Mononuclear cell (primary cell): ENCODE measurements around the gene ANKRD10. TPM values are rescaled to one million over a fixed set of nuclear protein-coding genes. Genes with fewer than 3 reads are reported as not detected.
A peak's percentile ranks its signal among the peaks of the same experiment; 100 is the strongest.

Experiments used
- H3K27me3 ChIP-seq: 2 replicates; pipeline ENCODE4 v1.6.0; 2011; ENCODE audit warnings: low read length, control low read depth; ENCODE audit not compliant: insufficient read depth
- H3K4me1 ChIP-seq: 2 replicates; pipeline ENCODE4 v1.5.1; 2011; ENCODE audit warnings: mild to moderate bottlenecking, low read length, control low read depth; ENCODE audit not compliant: insufficient read depth
- H3K4me3 ChIP-seq: 2 replicates; pipeline ENCODE4 v1.5.1; 2011; ENCODE audit warnings: mild to moderate bottlenecking, low read length, moderate library complexity
- H3K9me3 ChIP-seq: 2 replicates; pipeline ENCODE4 v1.5.1; 2011; ENCODE audit warnings: low read depth, mild to moderate bottlenecking, control low read depth, low read length
- total RNA-seq: library from RNA; depleted of rRNA; stranded (reverse); fragments of >200 nt; gene quantifications from one replicate; pipeline ENCODE4 v1.2.3, GENCODE V29; 2012

Gene ANKRD10
- total RNA-seq, 1 donor: 104 TPM

- Histone ChIP-seq H3K4me1 (no peaks in the 10 kb centered on the region), H3K4me3 (no peak overlapping the region), H3K9me3 (peaks cover 18% of the 10 kb centered on the region), H3K27me3 (peaks cover 21% of the 10 kb centered on the region)
Observed at GRCh38 chr13:110929104-110929777, 14.4 kb upstream of the ANKRD10 start.

DNA sequence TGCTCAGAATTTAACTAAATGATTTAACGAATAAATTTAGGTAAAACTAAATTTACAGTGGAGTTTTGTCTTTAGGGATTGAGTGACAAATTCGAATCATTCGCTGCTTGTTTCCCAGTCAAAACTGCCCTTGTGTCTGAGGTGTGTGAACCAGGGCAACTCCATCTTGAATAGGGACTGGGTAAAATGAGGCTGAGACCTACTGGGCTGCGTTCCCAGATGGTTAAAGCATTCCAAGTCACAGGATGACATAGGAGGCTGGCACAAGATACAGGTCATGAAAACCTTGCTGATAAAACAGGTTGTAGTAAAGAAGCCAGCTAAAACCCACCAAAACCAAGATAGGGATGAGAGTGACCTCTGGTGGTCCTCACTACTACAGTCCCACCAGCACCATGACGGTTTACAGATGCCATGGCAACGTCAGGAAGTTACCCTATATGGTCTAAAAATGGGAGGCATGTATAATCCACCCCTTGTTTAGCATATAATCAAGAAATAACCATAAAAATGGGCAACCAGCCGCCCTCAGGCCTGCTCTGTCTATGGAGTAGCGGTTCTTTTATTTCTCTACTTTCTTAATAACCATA, 10.2 kb upstream of the ANKRD10 start:
- peaks cover 18% of the 10 kb centered on the region for H3K27me3 ChIP-seq
- no peaks in the 10 kb centered on the region for H3K9me3 ChIP-seq

DNA sequence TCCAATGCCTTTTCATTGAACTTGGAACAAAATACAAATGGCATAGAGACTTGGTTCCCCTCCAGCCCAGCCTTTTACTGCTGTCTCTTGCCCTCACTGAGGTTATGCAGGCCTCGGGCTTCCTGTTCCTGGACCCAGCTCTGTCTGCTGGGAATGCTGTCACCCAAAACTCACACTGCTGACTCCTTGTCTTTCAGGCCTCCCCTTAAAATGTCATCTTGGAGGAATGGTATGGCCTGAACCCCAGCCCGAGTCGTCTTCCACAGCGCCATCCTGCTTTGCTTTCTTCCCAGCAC, 9.7 kb upstream of the ANKRD10 start:
- Histone ChIP-seq H3K9me3 (no peaks in the 10 kb centered on the region), H3K4me3 (no peak overlapping the region), H3K4me1 (no peaks in the 10 kb centered on the region), H3K27me3 (peaks cover 14% of the 10 kb centered on the region)

More for the DNA sequence above, 10.2 kb upstream of the ANKRD10 start:
- Histone ChIP-seq H3K4me1 (no peaks in the 10 kb centered on the region), H3K4me3 (no peak overlapping the region)

GRCh38 chr13:110923777-110924638, 9.1 kb upstream of the ANKRD10 start:
- Histone ChIP-seq H3K27me3 (peaks cover 14% of the 10 kb centered on the region), H3K9me3 (no peaks in the 10 kb centered on the region), H3K4me1 (no peaks in the 10 kb centered on the region), H3K4me3 (no peak overlapping the region)

- Histone ChIP-seq H3K27me3 (peaks cover 14% of the 10 kb centered on the region), H3K9me3 (no peaks in the 10 kb centered on the region), H3K4me1 (no peaks in the 10 kb centered on the region), H3K4me3 (no peak overlapping the region)
Observed at GRCh38 chr13:110923086-110923485, 8.2 kb upstream of the ANKRD10 start.

DNA sequence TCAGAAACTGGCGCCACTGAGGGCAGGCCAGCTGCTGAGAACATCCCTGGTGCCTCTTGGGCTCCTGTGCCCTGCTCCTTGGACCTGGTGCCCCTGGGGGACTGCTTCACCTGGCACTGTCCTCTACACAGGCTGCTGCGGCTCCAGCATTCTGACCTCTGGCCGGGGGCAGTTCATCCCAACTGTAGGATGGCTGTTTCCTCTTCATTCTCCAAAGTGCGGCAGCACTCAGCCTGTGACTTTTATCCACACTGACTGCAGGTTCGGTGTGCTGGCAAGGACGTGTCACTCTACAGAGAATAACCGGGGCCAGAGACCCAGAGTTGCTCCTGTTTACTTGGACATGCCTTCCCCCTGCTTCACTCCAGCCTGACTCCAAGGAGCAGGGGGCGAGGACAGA, 7.6 kb upstream of the ANKRD10 start:
- H3K4me3 ChIP-seq: no peak overlapping the region
- peaks cover 10% of the 10 kb centered on the region for H3K27me3 ChIP-seq
- H3K4me1 ChIP-seq: no peaks in the 10 kb centered on the region
- no peaks in the 10 kb centered on the region for H3K9me3 ChIP-seq

GRCh38 chr13:110921695-110922094, 6.8 kb upstream of the ANKRD10 start:
- H3K4me1 ChIP-seq: peaks cover 6% of the 10 kb centered on the region
- peaks cover 8% of the 10 kb centered on the region for H3K27me3 ChIP-seq
- no peaks in the 10 kb centered on the region for H3K9me3 ChIP-seq
- H3K4me3 ChIP-seq: no peak overlapping the region

DNA sequence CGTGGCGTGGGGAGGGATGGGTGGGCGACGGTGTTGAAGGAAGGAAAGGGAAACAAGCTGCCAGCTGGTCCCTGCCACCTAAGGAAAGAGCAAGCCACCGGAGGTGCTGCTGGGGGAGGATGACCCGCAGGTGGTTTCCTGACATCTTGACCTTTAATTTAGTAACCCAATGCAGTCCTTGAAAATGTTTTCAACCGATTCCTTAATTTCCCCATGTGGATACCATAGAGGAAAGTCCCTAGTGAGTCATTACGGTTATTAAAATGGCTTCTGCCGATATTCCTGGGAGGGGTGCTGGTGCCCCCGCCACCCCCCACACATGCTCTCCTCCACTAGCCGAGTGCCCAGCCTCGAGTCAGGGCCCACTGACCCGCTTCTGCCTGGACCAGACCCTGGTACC, 6.3 kb upstream of the ANKRD10 start:
- H3K4me1 ChIP-seq: peaks cover 8% of the 10 kb centered on the region
- no peaks in the 10 kb centered on the region for H3K9me3 ChIP-seq

DNA sequence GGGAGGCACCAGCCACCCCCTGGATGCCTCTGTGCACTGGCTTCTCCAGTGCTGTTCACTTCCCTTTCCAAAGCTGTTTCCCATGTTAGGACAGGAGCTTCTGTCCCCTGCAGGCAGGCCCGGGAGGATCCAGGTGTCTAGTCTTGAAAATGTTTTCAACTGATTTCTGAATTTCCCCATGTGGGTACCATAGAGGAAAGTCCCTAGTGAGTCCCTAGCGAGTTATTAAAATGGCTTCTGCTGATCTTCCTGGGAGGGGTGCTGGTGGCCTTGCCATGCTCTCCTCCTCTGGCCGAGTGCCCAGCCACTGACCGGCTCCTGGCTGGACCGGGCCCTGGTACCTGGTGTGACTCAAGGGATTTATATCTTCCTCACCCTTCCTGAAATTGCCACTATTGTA, 5.2 kb upstream of the ANKRD10 start:
- no peaks in the 10 kb centered on the region for H3K9me3 ChIP-seq
- peaks cover 12% of the 10 kb centered on the region for H3K4me1 ChIP-seq

More for the DNA sequence above, 6.3 kb upstream of the ANKRD10 start:
- Histone ChIP-seq H3K4me3 (no peak overlapping the region), H3K27me3 (peaks cover 8% of the 10 kb centered on the region)

GRCh38 chr13:110916301-110917142, 1.7 kb upstream of the ANKRD10 start:
- H3K4me1 ChIP-seq: peaks cover 35% of the 10 kb centered on the region
- no peaks in the 10 kb centered on the region for H3K27me3 ChIP-seq
- no peaks in the 10 kb centered on the region for H3K9me3 ChIP-seq
- H3K4me3 ChIP-seq: no peak overlapping the region

More for the DNA sequence above, 5.2 kb upstream of the ANKRD10 start:
- H3K4me3 ChIP-seq: no peak overlapping the region
- peaks cover 8% of the 10 kb centered on the region for H3K27me3 ChIP-seq

- H3K4me3 ChIP-seq: peak overlapping the region; percentile 94
Observed at GRCh38 chr13:110915874-110916206, 971 bp upstream of the ANKRD10 start.

GRCh38 chr13:110914331-110915056, 375 bp downstream of the ANKRD10 start:
- Histone ChIP-seq H3K9me3 (no peaks in the 10 kb centered on the region), H3K27me3 (no peaks in the 10 kb centered on the region), H3K4me1 (peaks cover 39% of the 10 kb centered on the region), H3K4me3 (peak overlapping the region; percentile 94)

More at GRCh38 chr13:110915874-110916206, 971 bp upstream of the ANKRD10 start:
- H3K4me1 ChIP-seq: peaks cover 39% of the 10 kb centered on the region
- H3K9me3 ChIP-seq: no peaks in the 10 kb centered on the region
- H3K27me3 ChIP-seq: no peaks in the 10 kb centered on the region

- Histone ChIP-seq H3K4me1 (peaks cover 39% of the 10 kb centered on the region), H3K9me3 (no peaks in the 10 kb centered on the region), H3K4me3 (peak overlapping the region; percentile 94), H3K27me3 (no peaks in the 10 kb centered on the region)
Observed at GRCh38 chr13:110914081-110914330, 863 bp downstream of the ANKRD10 start.

- no peaks in the 10 kb centered on the region for H3K9me3 ChIP-seq
- peak overlapping the region; percentile 94 for H3K4me3 ChIP-seq
- H3K4me1 ChIP-seq: peaks cover 39% of the 10 kb centered on the region
- no peaks in the 10 kb centered on the region for H3K27me3 ChIP-seq
Observed at GRCh38 chr13:110913322-110914080, 1.4 kb downstream of the ANKRD10 start.
